Loucy (cell line): ENCODE results near the gene BIRC2.
"Not testable (repeated sequence)": the region's sequence is repeated elsewhere in the genome, so short reads cannot be mapped to it uniquely, and the experiment has no call there.

ENCODE experiments used
- H2AFZ ChIP-seq: fragments of 200-600 bp; sonication (generic); 2 replicates; pipeline ENCODE4 v1.6.0; 2016; ENCODE audit warnings: antibody characterized with exemption, mild to moderate bottlenecking, low read length, moderate library complexity
- H3F3A ChIP-seq: fragments of 200-600 bp; 2 replicates; pipeline ENCODE4 v1.6.0; 2016; ENCODE audit warnings: antibody characterized with exemption, low read depth, mild to moderate bottlenecking
- H3K27me3 ChIP-seq: fragments of 200-600 bp; sonication (generic); 2 replicates; pipeline ENCODE4 v1.6.1; 2014; ENCODE audit warnings: low read length, mild to moderate bottlenecking; ENCODE audit not compliant: insufficient read depth, poor library complexity, severe bottlenecking
- H3K36me3 ChIP-seq: fragments of 200-600 bp; sonication (generic); 2 replicates; pipeline ENCODE4 v1.6.1; 2016; ENCODE audit warnings: low read length; ENCODE audit not compliant: insufficient read depth
- H3K4me1 ChIP-seq: fragments of 200-600 bp; sonication (generic); 2 replicates; pipeline ENCODE4 v1.5.1; 2014; ENCODE audit warnings: low read length, mild to moderate bottlenecking; ENCODE audit not compliant: insufficient read depth, poor library complexity, severe bottlenecking
- H3K4me2 ChIP-seq: fragments of 200-600 bp; sonication (generic); 2 replicates; pipeline ENCODE4 v1.6.0; 2014; ENCODE audit warnings: antibody characterized with exemption, low read length, low read depth, mild to moderate bottlenecking; ENCODE audit not compliant: poor library complexity, severe bottlenecking
- H3K4me3 ChIP-seq: fragments of 200-600 bp; sonication (generic); 2 replicates; pipeline ENCODE4 v1.5.1; 2014; ENCODE audit warnings: low read length, mild to moderate bottlenecking, mixed read lengths; ENCODE audit not compliant: poor library complexity, severe bottlenecking
- H3K79me2 ChIP-seq: fragments of 200-600 bp; sonication (generic); 2 replicates; pipeline ENCODE4 v1.6.1; 2014; ENCODE audit warnings: low read length; ENCODE audit not compliant: insufficient read depth
- H3K9ac ChIP-seq: fragments of 200-600 bp; sonication (generic); 2 replicates; pipeline ENCODE4 v1.6.0; 2014; ENCODE audit warnings: mild to moderate bottlenecking, low read depth, low read length, moderate library complexity; ENCODE audit not compliant: poor library complexity, severe bottlenecking
- H3K9me2 ChIP-seq: fragments of 200-600 bp; sonication (generic); replicated peaks from 2 replicates; pipeline ENCODE4 v1.6.1; 2016; ENCODE audit warnings: low read depth, low read length, mixed read lengths
- H3K9me3 ChIP-seq: fragments of 200-600 bp; sonication (generic); 2 replicates; pipeline ENCODE4 v1.6.1; 2014; ENCODE audit warnings: mild to moderate bottlenecking, antibody characterized with exemption, low read length, low read depth; ENCODE audit not compliant: insufficient read depth
- H4K20me1 ChIP-seq: fragments of 200-600 bp; sonication (generic); 2 replicates; pipeline ENCODE4 v1.6.0; 2014; ENCODE audit warnings: antibody characterized with exemption, low read length, mild to moderate bottlenecking; ENCODE audit not compliant: insufficient read depth, poor library complexity, severe bottlenecking
- EZH2phosphoT487 ChIP-seq: fragments of 200-600 bp; IDR thresholded peaks from 2 replicates; pipeline ENCODE4 v1.6.1; 2018; ENCODE audit warnings: antibody characterized with exemption, mild to moderate bottlenecking, moderate library complexity, borderline replicate concordance
- TF ChIP-seq, protein P1 (sequence below): fragments of 200-600 bp; sonication (generic); conservative IDR thresholded peaks from 2 replicates; pipeline ENCODE4 v1.5.1; 2014; ENCODE audit warnings: mild to moderate bottlenecking, antibody characterized with exemption, low read length

BIRC2 gene

DNA sequence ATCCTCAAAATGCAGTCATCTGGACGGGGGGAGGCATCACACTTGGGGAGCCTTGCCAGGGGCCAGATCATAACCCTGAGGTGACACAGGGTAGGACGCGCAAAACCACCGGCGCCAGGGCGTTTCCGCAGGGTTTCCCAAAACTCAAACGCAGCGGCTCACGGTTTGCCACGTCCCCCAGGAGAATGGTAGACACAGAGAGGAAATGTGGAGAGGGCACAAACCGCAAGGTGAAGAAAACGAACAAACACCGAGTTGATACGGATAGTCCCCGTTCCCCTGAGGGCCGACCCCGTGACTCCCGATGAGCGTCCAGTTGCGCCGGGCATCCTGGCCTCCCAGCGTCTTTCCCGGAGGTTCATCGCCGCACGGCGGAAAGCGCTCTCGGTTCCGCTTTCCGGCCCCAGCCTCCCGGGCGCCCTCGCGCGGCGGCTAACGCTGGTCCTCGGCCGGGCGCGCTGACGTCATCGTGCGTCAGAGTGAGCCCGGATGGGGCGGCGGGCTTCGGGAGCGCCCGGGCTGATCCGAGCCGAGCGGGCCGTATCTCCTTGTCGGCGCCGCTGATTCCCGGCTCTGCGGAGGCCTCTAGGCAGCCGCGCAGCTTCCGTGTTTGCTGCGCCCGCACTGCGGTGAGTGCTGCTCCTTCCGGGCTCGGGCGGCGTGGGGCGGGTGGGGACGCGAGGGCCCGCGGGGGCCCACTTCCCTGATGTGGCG, at the start of gene BIRC2:
BIRC2 (plus strand) TSS at position 467 of the 714 bp plus-strand sequence. CDS start 2,641 bp downstream, outside the sequence.
- Histone ChIP-seq H3K4me1 (peaks cover 36% of the 10 kb centered on the region), H3K9me2 (no peaks in the 10 kb centered on the region), H4K20me1 (peaks cover 16% of the 10 kb centered on the region), H3K9ac (peak within 1 kb of the TSS; percentile 95), H3K4me2 (peak within 1 kb of the TSS; percentile 91), H3K4me3 (peak within 1 kb of the TSS; percentile 96), H3K27me3 (no peaks in the 10 kb centered on the region), H3K36me3 (no peaks in the 10 kb centered on the region), H3K9me3 (no peaks in the 10 kb centered on the region), H3K79me2 (peaks cover 66% of the 10 kb centered on the region), H2AFZ (peak within 1 kb of the TSS; percentile 84), H3F3A (peaks cover 2% of the 10 kb centered on the region; the same call in 1 of the 2 replicates)
- no peak for TF ChIP-seq EZH2phosphoT487
- TF ChIP-seq, protein P1, sequence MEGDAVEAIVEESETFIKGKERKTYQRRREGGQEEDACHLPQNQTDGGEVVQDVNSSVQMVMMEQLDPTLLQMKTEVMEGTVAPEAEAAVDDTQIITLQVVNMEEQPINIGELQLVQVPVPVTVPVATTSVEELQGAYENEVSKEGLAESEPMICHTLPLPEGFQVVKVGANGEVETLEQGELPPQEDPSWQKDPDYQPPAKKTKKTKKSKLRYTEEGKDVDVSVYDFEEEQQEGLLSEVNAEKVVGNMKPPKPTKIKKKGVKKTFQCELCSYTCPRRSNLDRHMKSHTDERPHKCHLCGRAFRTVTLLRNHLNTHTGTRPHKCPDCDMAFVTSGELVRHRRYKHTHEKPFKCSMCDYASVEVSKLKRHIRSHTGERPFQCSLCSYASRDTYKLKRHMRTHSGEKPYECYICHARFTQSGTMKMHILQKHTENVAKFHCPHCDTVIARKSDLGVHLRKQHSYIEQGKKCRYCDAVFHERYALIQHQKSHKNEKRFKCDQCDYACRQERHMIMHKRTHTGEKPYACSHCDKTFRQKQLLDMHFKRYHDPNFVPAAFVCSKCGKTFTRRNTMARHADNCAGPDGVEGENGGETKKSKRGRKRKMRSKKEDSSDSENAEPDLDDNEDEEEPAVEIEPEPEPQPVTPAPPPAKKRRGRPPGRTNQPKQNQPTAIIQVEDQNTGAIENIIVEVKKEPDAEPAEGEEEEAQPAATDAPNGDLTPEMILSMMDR, result peak; percentile 58

DNA sequence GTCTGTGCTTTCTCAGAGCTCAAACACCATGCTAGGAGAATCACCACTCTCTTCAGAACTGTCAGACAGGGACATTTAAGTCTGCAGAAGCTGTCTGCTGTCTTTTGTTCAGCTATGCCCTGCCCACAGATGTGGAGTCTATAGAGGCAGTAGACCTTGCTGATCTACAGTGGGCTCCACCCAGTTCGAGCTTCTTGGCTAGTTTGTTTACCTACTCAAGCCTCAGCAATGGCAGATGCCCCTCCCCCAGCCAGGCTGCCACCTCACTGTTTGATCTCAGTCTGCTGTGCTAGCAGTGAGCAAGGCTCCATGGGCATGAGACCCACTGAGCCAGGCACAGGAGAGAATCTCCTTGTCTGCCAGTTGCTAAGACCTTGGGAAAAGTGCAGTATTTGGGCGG, 46.2 kb upstream of the BIRC2 start:
- not testable (repeated sequence) for H3K36me3 ChIP-seq, H3K9me2 ChIP-seq, H3K4me3 ChIP-seq, H3F3A ChIP-seq, H3K9me3 ChIP-seq, H3K9ac ChIP-seq, H2AFZ ChIP-seq, H3K27me3 ChIP-seq, H3K79me2 ChIP-seq, H4K20me1 ChIP-seq, H3K4me2 ChIP-seq
- H3K4me1 ChIP-seq, result peaks cover 14% of the 10 kb centered on the region

DNA sequence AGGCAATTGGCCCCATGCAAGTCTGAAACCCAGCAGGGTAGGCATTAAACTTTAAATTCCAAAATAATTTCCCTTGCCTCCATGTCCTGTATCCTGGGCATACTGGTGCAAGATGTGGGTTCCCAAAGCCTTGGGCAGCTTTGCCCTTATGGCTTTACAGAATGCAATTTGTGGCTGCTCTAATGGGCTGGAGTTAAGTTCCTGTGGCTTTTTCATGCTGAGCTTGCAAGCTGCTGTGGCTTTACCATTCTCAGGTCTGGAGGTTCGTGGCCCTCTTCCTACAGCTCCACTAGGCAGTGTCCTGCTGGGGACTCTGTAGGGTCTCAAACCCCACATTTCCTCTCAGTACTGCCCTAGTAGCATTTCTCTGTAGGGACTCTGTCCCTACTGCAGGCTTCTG, 44.8 kb upstream of the BIRC2 start:
- H3K9me2 ChIP-seq, result no peaks in the 10 kb centered on the region
- H3K4me1 ChIP-seq, result peaks cover 28% of the 10 kb centered on the region
- H3K27me3 ChIP-seq, result no peaks in the 10 kb centered on the region
- H3K9me3 ChIP-seq, result no peaks in the 10 kb centered on the region; the same call in 1 of the 2 replicates
- TF ChIP-seq EZH2phosphoT487, result no peak
- TF ChIP-seq, protein P1, result no peak
- no peak overlapping the region for H2AFZ ChIP-seq
- H3K36me3 ChIP-seq, result no peaks in the 10 kb centered on the region
- H3F3A ChIP-seq, result no peaks in the 10 kb centered on the region
- H4K20me1 ChIP-seq, result no peaks in the 10 kb centered on the region
- H3K4me2 ChIP-seq, result no peak overlapping the region
- H3K4me3 ChIP-seq, result no peak overlapping the region
- H3K79me2 ChIP-seq, result no peaks in the 10 kb centered on the region
- no peak overlapping the region for H3K9ac ChIP-seq

- no peaks in the 10 kb centered on the region for H4K20me1 ChIP-seq
- no peak overlapping the region for H3K9ac ChIP-seq
- H3K4me2 ChIP-seq, result no peak overlapping the region
- H3K27me3 ChIP-seq, result no peaks in the 10 kb centered on the region
- H3K79me2 ChIP-seq, result no peaks in the 10 kb centered on the region
- no peaks in the 10 kb centered on the region for H3F3A ChIP-seq
- H2AFZ ChIP-seq, result no peak overlapping the region
- H3K4me3 ChIP-seq, result no peak overlapping the region
- H3K36me3 ChIP-seq, result no peaks in the 10 kb centered on the region
- TF ChIP-seq, protein P1, result no peak
- no peak for TF ChIP-seq EZH2phosphoT487
- no peaks in the 10 kb centered on the region; the same call in 1 of the 2 replicates for H3K9me3 ChIP-seq
- peaks cover 30% of the 10 kb centered on the region for H3K4me1 ChIP-seq
- no peaks in the 10 kb centered on the region for H3K9me2 ChIP-seq
Observed at GRCh38 chr11:102304686-102305085, 42.3 kb upstream of the BIRC2 start.
